HG02981 (cell line): Measurements from ENCODE around the gene PDGFRB.

Source experiments
- ATAC-seq: cut with Tn5 transposase; IDR thresholded peaks from one replicate; pipeline ENCODE4 v1.9.1; 2021; ENCODE audit warnings: mild to moderate bottlenecking, moderate library complexity; ENCODE audit not compliant: unreplicated experiment

The PDGFRB gene

DNA sequence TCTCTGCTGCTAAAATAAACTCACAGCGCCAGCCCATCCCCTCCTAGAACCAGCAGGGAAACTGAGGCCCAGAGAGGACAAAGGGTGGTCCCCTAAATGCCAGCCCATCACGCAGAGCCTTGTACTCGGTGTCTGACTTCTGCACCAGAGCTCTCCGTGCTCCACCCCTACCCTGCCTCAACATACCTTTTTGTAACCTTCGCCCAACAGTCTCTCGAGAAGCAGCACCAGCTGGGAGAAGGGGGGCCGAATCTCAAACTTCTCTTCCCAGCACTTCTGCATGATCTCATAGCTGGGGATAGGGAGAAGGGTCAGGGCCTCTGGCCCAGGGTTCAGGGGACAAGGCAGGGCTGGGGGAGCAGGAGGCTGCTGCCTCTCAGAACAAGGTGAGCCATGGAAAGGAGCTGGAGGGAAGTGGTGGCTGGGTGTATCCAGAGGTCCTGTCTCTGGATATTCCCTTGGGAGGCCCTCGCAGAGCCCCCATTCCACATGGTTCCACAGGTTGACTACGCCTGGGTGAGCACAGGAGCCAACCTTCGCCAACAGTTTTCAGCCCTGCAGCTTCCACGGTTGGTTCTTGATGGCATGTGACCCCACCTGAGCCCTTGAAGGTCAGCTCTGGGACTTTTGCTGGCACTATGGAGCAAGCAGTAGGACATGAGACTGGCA, 37.0 kb downstream of the PDGFRB start:
- no peak for ATAC-seq

- ATAC-seq: no peak
Observed at GRCh38 chr5:150117945-150118560, 37.6 kb downstream of the PDGFRB start.

DNA sequence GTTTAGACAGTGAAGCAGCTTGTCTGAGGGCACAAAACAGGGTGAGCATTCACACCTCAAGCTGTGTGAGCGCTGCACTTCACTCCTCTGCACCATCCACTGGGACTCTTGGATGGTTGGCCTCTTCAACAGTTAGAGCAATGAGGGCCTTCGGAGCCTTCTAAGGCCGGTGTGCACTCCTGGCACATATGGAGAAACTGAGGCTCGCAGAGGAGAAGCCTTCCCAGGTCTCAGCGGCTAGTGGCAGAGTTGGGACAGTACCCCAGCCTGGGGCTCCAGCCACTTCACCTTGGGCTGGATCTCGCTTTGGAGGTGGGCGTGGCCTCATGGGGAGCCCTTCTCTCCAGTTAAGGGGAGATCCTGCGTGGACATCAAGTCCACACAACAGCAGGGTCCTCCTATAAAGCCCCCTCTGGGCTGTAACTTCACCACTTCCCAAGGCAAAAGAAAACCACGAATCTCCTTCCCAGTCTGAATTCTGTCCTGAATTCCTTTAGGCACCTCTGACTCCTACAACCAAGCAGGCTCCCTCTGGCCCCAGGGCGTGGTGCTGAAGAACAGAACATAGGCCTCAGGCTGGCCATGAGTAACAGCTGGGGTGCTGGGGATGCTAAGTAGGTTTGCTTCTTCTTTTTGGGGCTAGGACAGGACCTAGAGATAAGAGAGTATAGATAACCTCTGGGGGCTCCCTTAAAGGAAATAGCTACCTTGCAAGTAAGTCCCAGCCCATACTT, 38.8 kb downstream of the PDGFRB start:
- ATAC-seq: no peak

DNA sequence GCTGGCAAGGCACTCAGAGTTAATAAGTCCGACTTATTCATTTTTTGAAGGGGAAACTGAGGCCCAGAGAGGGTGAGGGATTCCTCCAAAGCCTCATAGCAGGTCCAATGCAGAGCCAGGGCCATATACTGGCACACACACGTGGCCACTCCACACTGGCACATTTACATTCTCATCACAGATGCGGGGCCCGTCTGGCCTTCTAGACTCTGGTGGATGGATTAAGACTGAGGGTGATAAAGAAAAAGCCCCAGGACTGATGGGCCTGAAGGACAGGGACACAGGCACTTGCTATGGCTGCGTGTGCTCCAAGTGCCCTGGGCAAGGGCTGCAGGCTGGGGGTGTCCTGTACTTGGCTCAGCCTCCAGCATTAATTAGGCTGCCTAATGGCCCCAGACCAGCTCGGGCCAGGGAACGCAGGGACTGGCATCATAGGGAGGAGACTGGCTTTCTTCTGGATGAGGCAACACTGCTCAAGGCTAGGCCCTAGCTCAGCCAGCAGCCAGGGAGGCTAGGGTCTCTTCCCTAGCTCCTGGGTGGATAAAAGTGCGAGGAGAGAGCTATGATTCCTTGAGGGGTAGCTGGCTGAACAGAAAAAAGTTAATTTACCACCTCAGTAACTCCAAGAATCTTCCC, 40.8 kb downstream of the PDGFRB start:
- no peak for ATAC-seq

- ATAC-seq: no peak
Observed at GRCh38 chr5:150114102-150114641, 41.5 kb downstream of the PDGFRB start.

DNA sequence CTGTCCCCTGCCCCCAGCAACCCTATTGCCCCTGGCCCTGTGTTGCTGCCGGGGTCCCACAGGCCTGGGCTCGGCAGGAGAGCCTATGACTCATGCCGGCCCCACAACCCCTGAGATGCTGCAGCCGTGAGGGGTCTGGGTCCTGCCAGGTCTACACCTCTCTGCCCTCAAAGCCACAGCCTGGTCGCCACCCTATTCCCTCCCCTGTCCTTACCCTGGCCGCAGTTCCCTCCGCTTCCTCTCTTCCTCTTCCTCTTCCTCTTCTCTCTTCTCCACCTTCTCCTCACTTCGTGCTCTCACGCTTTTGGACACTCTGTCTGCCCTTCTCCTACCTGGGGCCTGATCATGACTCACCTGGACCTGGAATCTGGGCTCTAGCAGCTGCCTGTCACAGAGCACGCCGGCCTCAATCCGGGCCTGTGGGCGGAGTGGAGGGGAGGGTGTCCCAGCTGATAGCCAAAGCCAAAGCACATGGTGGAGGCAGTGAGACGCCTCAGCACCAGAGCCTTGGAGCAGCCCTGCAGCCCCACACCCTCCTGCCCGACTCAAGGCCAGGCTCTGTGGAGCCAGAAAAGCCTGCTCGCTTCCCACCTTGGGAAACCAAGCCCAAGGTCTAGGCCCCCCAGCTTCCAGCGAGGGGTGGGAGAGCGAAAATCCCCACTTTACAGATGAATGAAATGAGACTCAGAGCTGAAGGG, 42.4 kb downstream of the PDGFRB start:
- ATAC-seq: no peak

- ATAC-seq: no peak
Observed at GRCh38 chr5:150112201-150113046, 43.2 kb downstream of the PDGFRB start.

- ATAC-seq: no peak
Observed at GRCh38 chr5:150111122-150111521, 44.5 kb downstream of the PDGFRB start.

DNA sequence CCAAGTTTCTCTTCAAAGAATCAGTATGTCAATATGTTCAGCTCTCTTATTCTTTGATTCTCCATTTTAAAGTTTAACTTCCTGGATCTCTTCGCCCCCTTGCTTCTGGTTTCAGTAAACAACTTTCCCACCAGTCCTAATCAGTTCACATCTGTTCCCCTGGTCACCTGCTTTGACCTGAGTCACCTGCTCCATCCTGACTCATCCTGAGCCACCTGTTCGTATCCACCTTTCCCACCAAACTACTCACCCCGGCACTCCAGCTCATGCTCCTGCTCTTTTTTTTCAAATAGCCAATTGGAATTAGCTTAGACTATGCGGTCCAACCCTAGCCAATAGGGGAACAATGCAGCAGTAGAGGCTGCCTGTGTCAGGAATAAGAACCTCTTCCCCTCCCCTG, 45.7 kb downstream of the PDGFRB start:
- ATAC-seq: no peak

GRCh38 chr5:150108711-150109514, 46.7 kb downstream of the PDGFRB start:
- ATAC-seq: no peak

GRCh38 chr5:150107909-150108447, 47.7 kb downstream of the PDGFRB start:
- ATAC-seq: no peak

GRCh38 chr5:150106674-150107426, 48.8 kb downstream of the PDGFRB start:
- ATAC-seq: no peak

- ATAC-seq: no peak
Observed at GRCh38 chr5:150105928-150106615, 49.6 kb downstream of the PDGFRB start.

- no peak for ATAC-seq
Observed at GRCh38 chr5:150104550-150104870, 51.1 kb downstream of the PDGFRB start.

DNA sequence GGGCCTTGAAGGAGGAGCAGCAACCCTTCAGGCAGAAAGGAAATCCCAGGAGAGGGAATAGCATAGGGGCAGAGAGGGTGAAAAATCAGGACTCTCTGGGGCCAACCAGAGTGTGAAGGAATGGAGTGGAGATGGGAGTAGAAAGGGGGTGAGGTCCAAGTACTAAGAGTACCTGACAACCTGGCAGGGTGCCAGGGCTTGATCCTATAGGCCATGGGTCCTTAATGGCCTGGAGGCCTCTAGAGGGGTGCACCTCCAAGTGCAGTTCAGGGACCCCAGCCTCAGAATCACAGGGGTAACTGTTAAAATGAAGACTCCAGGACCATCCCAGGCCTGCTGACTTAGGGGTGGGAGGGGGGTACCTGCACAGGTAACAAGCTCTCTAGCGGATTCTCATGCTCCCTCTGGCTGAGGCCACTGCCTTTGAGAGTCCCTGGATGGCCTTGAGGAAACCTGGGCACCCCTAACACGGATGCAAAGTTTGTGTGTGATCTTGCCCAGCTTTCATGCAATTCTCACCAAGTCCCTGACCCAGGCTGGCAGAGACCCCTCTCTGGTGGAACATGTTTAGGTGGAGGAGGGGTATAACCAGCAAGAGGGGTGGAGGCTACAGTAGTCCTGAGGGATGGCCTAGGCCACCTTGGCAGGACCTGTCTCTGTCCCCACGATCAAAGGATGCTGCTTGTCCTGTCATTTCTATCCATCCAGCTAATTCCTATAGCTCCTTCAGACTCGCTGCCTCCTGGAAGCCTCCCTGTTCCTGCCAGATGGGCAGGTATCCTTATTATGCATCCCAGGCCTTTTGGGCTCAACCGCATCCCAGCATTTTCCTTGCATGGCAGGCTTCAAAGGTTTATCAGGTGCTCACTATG, 51.7 kb downstream of the PDGFRB start:
- no peak for ATAC-seq

DNA sequence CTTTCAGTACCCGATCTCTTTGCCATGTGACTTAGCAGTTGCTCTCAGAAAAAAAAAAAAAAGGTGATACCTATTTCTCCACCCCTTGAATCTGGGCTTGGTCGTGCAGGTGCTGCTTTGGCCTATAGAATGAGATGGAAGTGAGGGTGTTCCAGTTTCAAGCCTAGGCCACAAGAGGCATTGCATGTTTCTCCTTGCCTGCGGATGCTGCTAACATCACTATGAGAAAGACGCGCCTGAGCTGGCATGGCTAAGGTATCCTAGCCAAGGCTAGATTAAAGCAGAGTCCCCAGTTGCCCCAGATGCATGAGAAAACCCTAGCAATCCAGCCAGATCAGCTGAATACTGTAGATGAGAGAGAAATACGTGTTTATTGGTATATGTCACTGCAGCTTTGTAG, 54.6 kb downstream of the PDGFRB start:
- ATAC-seq: no peak

GRCh38 chr5:150097152-150097551, 58.5 kb downstream of the PDGFRB start:
- no peak for ATAC-seq
